Testis (tissue), 5 donors: ENCODE data around the gene YPEL3. TPM values are rescaled to one million over a fixed set of nuclear protein-coding genes. Genes with fewer than 3 reads are reported as not detected.

ENCODE experiments used
- DNase-seq: peaks from one replicate; pipeline ENCODE4 v3.0.0-alpha.2; 2019
- H3K27ac ChIP-seq, 2 donors: fragments of 200-600 bp; sonication (generic); one replicate each; pipeline ENCODE4 v1.5.1; 2019
- H3K27me3 ChIP-seq: fragments of 200-600 bp; sonication (generic); one replicate; pipeline ENCODE4 v1.5.1; 2019
- H3K36me3 ChIP-seq: fragments of 200-600 bp; sonication (generic); one replicate; pipeline ENCODE4 v1.5.1; 2017; ENCODE audit warnings: low read depth; ENCODE audit errors: missing control alignments
- H3K4me1 ChIP-seq: fragments of 200-600 bp; sonication (generic); one replicate; pipeline ENCODE4 v1.5.1; 2019
- H3K4me3 ChIP-seq, 2 donors: fragments of 200-600 bp; sonication (generic); one replicate each; pipeline ENCODE4 v1.5.1; 2017 to 2019
- H3K9me3 ChIP-seq: fragments of 200-600 bp; sonication (generic); one replicate; pipeline ENCODE4 v1.5.1; 2017
- POLR2A ChIP-seq: fragments of 450-650 bp; IDR thresholded peaks from one replicate; pipeline ENCODE4 v1.6.1; 2017; ENCODE audit warnings: antibody characterized with exemption, mild to moderate bottlenecking, moderate library complexity
- WGBS, 2 donors: methylation state at CpG; one replicate each; pipeline ENCODE4 v1.1.5; 2018; 5-methylcytosine and 5-hydroxymethylcytosine counted together
- intact Hi-C: fragments of 100-400 bp; cut with DNase I; formaldehyde crosslinking; loops from one replicate; pipeline ENCODE4 v1.15.1; 2023; ENCODE audit warnings: low total_unique reads
- long read RNA-seq, 2 donors: transcript quantifications; one replicate each; lab custom pipeline, GENCODE V29; 2026
- polyA plus RNA-seq: library from polyadenylated mRNA; stranded (reverse); fragments of 350-450 nt; fragmentation: Illumina TruSeq; extraction: RNeasy Lipid Tissue Mini Kit (QIAGEN cat#74804); gene quantifications from one replicate; pipeline ENCODE4 v1.2.3, GENCODE V29; 2014; ENCODE audit warnings: low read depth, low replicate concordance; ENCODE audit not compliant: insufficient read depth
- total RNA-seq, 2 donors: library from RNA; depleted of rRNA; stranded (reverse); fragments of >200 nt; gene quantifications; one replicate each; pipeline ENCODE4 v1.2.3, GENCODE V29; 2016
- TF ChIP-seq, protein P1 (sequence below), 3 experiments: fragments of 450-650 bp in 2 of 3; fragments of 200-600 bp in 1 of 3; sonication (generic) in 1 of 3; IDR thresholded peaks; one replicate each; pipeline ENCODE4 v1.5.1; 2016 to 2019; ENCODE audit warnings: antibody characterized with exemption in 3 of 3, mild to moderate bottlenecking in 2 of 3, moderate library complexity in 1 of 3

Gene YPEL3, protein sequence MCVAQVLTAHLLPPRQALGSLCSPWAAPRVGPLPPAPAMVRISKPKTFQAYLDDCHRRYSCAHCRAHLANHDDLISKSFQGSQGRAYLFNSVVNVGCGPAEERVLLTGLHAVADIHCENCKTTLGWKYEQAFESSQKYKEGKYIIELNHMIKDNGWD
- total RNA-seq (10 to 100 TPM; 69.4 to 75.3 TPM), polyA plus RNA-seq (55.3 TPM)
- long read RNA-seq, donor 1, transcript YPEL3-201 (5 exons, 935 nt) = major isoform, 32 of 42 reads
- long read RNA-seq, donor 1, transcript YPEL3-202 (4 exons, 1,588 nt) = minor isoform, 5 of 42 reads
- long read RNA-seq, donor 1, partial matches to known transcripts = 0 of 42 reads
- long read RNA-seq, donor 1, other reads (novel, unspliced or antisense) = 0 of 42 reads
- long read RNA-seq, donor 2, transcript YPEL3-201 (5 exons, 935 nt) = major isoform, 14 of 16 reads
- long read RNA-seq, donor 2, partial matches to known transcripts = 0 of 16 reads
- long read RNA-seq, donor 2, other reads (novel, unspliced or antisense) = 0 of 16 reads

DNA sequence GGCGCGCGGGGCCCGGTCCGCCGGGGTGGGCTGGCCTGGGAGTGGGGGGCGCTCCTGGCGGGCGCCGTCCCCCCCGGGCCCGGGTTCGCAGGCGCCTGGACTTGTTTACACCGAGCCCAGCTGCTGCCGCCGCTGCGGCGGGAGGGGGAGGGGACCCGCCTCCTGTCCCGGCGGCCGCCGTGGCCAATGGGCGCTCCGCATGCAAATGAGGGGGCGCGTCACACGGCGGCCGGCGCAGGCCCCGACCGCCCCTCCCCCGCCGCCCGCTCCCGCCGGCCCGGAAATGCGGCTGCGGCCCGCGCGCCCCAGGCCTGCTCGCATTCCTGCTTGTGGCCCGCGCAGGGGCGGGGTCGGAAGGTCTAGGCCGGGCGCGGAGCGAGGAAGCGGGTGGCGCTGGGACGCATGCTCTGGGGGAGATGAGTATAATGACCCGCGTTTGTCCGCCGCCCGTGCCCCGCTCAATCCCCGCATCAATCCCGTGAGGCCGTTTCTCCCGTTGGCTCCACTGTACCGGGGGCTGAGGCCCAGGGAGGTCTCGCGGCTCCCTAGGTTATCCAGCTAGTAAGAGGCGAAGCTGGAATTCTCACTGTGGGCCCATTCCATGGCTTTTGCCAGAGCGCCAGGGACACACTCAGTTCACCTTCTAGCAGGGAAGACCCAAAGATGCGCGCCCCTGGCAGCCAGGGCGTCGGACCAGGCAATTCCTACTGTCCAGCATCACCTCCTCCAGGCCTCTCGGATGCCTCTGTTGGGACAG lies at the start of gene YPEL3:
YPEL3 (minus strand) TSS at position 109 of the 757 bp plus-strand sequence. CDS start 731 bp downstream, outside the sequence.
- Histone ChIP-seq H3K4me3 (peak within 1 kb of the TSS; percentile 81 to 82), H3K27ac (peak within 1 kb of the TSS; percentile 95), H3K9me3 (no peaks in the 10 kb centered on the region), H3K27me3 (no peaks in the 10 kb centered on the region), H3K36me3 (no peaks in the 10 kb centered on the region), H3K4me1 (peaks cover 24% of the 10 kb centered on the region)
- intact Hi-C loops = no loop called here
- TF ChIP-seq, protein P1, sequence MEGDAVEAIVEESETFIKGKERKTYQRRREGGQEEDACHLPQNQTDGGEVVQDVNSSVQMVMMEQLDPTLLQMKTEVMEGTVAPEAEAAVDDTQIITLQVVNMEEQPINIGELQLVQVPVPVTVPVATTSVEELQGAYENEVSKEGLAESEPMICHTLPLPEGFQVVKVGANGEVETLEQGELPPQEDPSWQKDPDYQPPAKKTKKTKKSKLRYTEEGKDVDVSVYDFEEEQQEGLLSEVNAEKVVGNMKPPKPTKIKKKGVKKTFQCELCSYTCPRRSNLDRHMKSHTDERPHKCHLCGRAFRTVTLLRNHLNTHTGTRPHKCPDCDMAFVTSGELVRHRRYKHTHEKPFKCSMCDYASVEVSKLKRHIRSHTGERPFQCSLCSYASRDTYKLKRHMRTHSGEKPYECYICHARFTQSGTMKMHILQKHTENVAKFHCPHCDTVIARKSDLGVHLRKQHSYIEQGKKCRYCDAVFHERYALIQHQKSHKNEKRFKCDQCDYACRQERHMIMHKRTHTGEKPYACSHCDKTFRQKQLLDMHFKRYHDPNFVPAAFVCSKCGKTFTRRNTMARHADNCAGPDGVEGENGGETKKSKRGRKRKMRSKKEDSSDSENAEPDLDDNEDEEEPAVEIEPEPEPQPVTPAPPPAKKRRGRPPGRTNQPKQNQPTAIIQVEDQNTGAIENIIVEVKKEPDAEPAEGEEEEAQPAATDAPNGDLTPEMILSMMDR (IDR thresholded peaks at IDR 0.05) = no peak
- peak; percentile 21 for TF ChIP-seq POLR2A
- DNase-seq = peak; percentile 95
- 10 to 27% methylated on average over 16 to 26 of the region's 77 CpGs for WGBS, 2 donors

DNA sequence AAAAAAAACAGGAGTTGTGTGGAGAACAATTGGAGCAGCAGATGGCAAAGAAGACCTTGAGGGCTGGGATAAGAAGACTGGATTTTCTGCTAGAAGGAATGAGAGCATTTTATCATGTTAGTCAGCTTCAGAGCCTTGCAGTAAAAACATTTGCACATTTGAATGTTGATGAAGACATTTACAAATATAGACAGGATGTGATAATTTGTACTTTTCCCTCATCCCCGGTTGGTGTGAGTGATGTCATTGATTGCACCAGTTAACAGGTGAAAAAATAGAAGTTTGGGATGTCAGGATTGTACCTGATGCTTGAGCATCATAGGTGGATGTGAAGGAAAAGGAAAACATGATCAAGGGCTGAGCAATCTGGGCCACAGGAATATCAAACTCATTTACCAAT lies 49.6 kb upstream of the YPEL3 start:
- H3K4me3 ChIP-seq = no peak overlapping the region
- H3K36me3 ChIP-seq = no peaks in the 10 kb centered on the region
- intact Hi-C loops = no loop called here
- WGBS, 2 donors = 46 to 62% methylated on average over 1 of the region's 1 CpG
- H3K27me3 ChIP-seq = no peaks in the 10 kb centered on the region
- no peak for TF ChIP-seq POLR2A
- TF ChIP-seq, protein P1 (IDR thresholded peaks at IDR 0.05) = no peak
- H3K9me3 ChIP-seq = no peaks in the 10 kb centered on the region
- H3K4me1 ChIP-seq = no peaks in the 10 kb centered on the region
- no peak overlapping the region for H3K27ac ChIP-seq
- no peak for DNase-seq

DNA sequence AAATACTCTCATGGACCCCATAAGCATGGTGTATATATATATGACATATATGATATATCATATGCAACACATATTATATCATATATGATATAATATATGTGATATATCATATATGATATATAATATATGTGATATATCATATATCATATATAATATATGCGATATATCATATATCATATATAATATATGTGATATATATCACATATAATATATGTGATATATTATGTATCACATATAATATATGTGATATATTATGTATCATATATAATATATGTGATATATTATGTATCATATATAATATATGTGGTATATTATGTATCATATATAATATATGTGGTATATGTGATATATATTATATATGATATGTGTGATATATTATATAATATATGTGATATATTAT lies 48.9 kb upstream of the YPEL3 start:
- TF ChIP-seq POLR2A = no peak
- TF ChIP-seq, protein P1 (IDR thresholded peaks at IDR 0.05) = no peak
- H3K27me3 ChIP-seq = no peaks in the 10 kb centered on the region
- H3K27ac ChIP-seq = no peak overlapping the region
- no peak overlapping the region for H3K4me3 ChIP-seq
- DNase-seq = no peak
- no peaks in the 10 kb centered on the region for H3K4me1 ChIP-seq
- H3K9me3 ChIP-seq = no peaks in the 10 kb centered on the region
- intact Hi-C loops = no loop called here
- no peaks in the 10 kb centered on the region for H3K36me3 ChIP-seq
- 90 to 95% methylated on average over 1 of the region's 1 CpG for WGBS, 2 donors

DNA sequence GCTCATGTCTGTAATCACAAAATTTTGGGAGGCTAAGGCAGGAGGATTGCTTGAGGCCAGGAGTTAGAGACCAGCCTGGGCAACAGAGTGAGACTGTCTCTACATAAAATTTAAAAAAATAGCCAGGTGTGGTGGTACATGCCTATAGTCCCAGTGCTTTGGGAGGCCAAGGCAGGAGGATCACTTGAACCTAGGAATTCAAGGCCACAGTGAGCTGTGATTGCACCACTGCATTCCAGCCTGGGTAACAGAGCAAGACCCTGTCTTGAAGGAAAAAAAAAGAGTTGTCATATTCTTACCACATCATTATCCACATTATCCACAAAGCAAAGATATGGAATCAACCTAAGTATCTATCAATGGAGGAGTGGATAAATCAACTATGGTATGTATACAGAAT lies 48.0 kb upstream of the YPEL3 start:
- Histone ChIP-seq H3K27me3 (no peaks in the 10 kb centered on the region), H3K36me3 (no peaks in the 10 kb centered on the region), H3K9me3 (no peaks in the 10 kb centered on the region), H3K4me3 (no peak overlapping the region), H3K27ac (no peak overlapping the region), H3K4me1 (no peaks in the 10 kb centered on the region)
- DNase-seq = no peak
- no peak for TF ChIP-seq POLR2A
- TF ChIP-seq, protein P1 (IDR thresholded peaks at IDR 0.05) = no peak
- intact Hi-C loops = no loop called here
